MM.1S (cell line): Measurements from ENCODE around the gene TNRC18.
"Not testable (repeated sequence)": the region's sequence is repeated elsewhere in the genome, so short reads cannot be mapped to it uniquely, and the experiment has no call there.

Experiments used
- DNase-seq: peaks from one replicate; pipeline ENCODE4 v3.0.0-alpha.2; 2015
- H2AFZ ChIP-seq: fragments of 300-600 bp; sonication (generic); 2 replicates; pipeline ENCODE4 v1.6.0; 2016; ENCODE audit warnings: antibody characterized with exemption, low read length
- H3F3A ChIP-seq: fragments of 300-600 bp; sonication (generic); 2 replicates; pipeline ENCODE4 v1.6.1; 2016; ENCODE audit warnings: mild to moderate bottlenecking, antibody characterized with exemption, low read length, moderate library complexity, mixed read lengths; ENCODE audit not compliant: insufficient read depth
- H3K27ac ChIP-seq: fragments of 300-600 bp; sonication (generic); 2 replicates; pipeline ENCODE4 v1.5.1; 2016; ENCODE audit warnings: mild to moderate bottlenecking, low read length
- H3K27me3 ChIP-seq: fragments of 300-600 bp; sonication (generic); replicated peaks from 2 replicates; pipeline ENCODE4 v1.6.0; 2016; ENCODE audit warnings: low read length; ENCODE audit not compliant: insufficient read depth
- H3K36me3 ChIP-seq: fragments of 300-600 bp; sonication (generic); replicated peaks from 2 replicates; pipeline ENCODE4 v1.6.1; 2016; ENCODE audit warnings: mild to moderate bottlenecking, low read length, mixed read lengths; ENCODE audit not compliant: insufficient read depth
- H3K4me1 ChIP-seq: fragments of 300-600 bp; sonication (generic); 2 replicates; pipeline ENCODE4 v1.6.1; 2016; ENCODE audit warnings: low read length, mixed read lengths
- H3K4me2 ChIP-seq: fragments of 300-600 bp; sonication (generic); 2 replicates; pipeline ENCODE4 v1.6.0; 2016; ENCODE audit warnings: low read depth, low read length
- H3K4me3 ChIP-seq: fragments of 300-600 bp; sonication (generic); 2 replicates; pipeline ENCODE4 v1.5.1; 2016; ENCODE audit warnings: low read length, mixed read lengths
- H3K79me2 ChIP-seq: fragments of 300-600 bp; sonication (generic); 2 replicates; pipeline ENCODE4 v1.6.1; 2016; ENCODE audit warnings: mixed run types, low read length, mixed read lengths
- H3K9ac ChIP-seq: fragments of 300-600 bp; sonication (generic); 2 replicates; pipeline ENCODE4 v1.6.1; 2016; ENCODE audit warnings: low read length, mixed read lengths
- H3K9me2 ChIP-seq: fragments of 300-600 bp; sonication (generic); replicated peaks from 2 replicates; pipeline ENCODE4 v1.6.1; 2016; ENCODE audit warnings: mild to moderate bottlenecking, low read length, mixed read lengths; ENCODE audit not compliant: insufficient read depth
- H3K9me3 ChIP-seq: fragments of 300-600 bp; sonication (generic); replicated peaks from 2 replicates; pipeline ENCODE4 v1.6.1; 2016; ENCODE audit warnings: mild to moderate bottlenecking, low read length, mixed read lengths; ENCODE audit not compliant: insufficient read depth
- H4K20me1 ChIP-seq: fragments of 300-600 bp; sonication (generic); 2 replicates; pipeline ENCODE4 v1.6.1; 2016; ENCODE audit warnings: mild to moderate bottlenecking, low read length, moderate library complexity, mixed read lengths; ENCODE audit not compliant: insufficient read depth
- CTCF ChIP-seq: fragments of 300-600 bp; sonication (generic); IDR thresholded peaks from 2 replicates; pipeline ENCODE4 v1.5.1; 2016; ENCODE audit warnings: antibody characterized with exemption, low read length, mixed read lengths
- EZH2 ChIP-seq: fragments of 300-600 bp; sonication (generic); optimal IDR thresholded peaks from 2 replicates; pipeline ENCODE3; 2017; ENCODE audit warnings: low read depth, mild to moderate bottlenecking, antibody characterized with exemption, low read length, mixed read lengths
- EZH2phosphoT487 ChIP-seq: fragments of 300-600 bp; sonication (generic); IDR thresholded peaks from 2 replicates; pipeline ENCODE4 v1.6.1; 2018; ENCODE audit warnings: antibody characterized with exemption, low read length

The TNRC18 gene

DNA sequence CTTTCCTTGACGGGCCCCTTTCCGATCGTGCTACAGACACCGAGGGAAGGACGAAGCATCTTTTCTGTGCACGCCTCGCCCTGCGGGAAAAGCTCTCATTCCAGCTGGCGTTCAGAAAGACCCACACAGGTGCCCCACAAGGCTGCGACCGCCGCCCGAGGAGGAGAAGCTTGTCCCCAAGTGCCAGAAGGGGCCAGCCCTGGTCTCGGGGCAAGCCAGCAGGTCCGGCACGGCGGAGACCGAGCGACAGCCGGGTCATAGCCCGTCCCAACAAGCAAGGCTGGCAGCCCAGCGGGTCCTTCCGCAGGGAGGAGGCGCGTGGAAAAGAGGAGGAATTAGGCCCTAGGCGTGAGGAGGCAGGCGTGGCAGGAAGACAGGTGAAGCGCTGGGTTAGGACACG, 62.7 kb downstream of the TNRC18 start:
- no peaks in the 10 kb centered on the region for H3F3A ChIP-seq
- H3K4me2 ChIP-seq: no peak overlapping the region
- H3K27ac ChIP-seq: no peak overlapping the region
- H3K9me3 ChIP-seq: no peaks in the 10 kb centered on the region
- TF ChIP-seq EZH2 (no peak), EZH2phosphoT487 (no peak)
- H2AFZ ChIP-seq: no peak overlapping the region
- peaks cover 7% of the 10 kb centered on the region for H3K36me3 ChIP-seq
- H3K27me3 ChIP-seq: no peaks in the 10 kb centered on the region
- H3K9ac ChIP-seq: no peak overlapping the region
- H3K9me2 ChIP-seq: no peaks in the 10 kb centered on the region
- no peak overlapping the region for H3K4me3 ChIP-seq
- no peaks in the 10 kb centered on the region for H3K4me1 ChIP-seq
- H4K20me1 ChIP-seq: no peaks in the 10 kb centered on the region; the same call in 1 of the 2 replicates
- no peak for DNase-seq
- H3K79me2 ChIP-seq: peaks cover 31% of the 10 kb centered on the region

DNA sequence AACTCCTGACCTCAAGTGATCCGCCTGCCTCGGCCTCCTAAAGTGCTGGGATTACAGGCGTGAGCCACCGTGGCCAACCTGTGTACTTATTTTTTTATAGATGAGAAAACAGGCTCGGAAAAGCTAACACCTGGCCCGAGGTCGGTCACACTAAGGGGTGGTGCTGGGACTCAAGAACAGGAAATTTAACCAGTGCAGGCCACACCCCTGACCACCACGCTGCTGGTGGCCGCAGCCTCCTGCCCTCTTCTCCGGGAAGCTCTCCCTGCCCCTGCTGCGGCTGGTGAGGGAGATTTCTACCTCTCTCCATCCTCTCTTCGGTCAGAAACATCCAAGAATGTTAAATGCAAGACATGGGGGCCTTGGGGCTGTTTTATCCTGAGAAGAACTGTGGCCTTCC, 63.2 kb downstream of the TNRC18 start:
- DNase-seq: no peak
- H3K4me3 ChIP-seq: no peak overlapping the region
- H3F3A ChIP-seq: no peaks in the 10 kb centered on the region
- no peaks in the 10 kb centered on the region for H3K9me2 ChIP-seq
- H3K79me2 ChIP-seq: peaks cover 29% of the 10 kb centered on the region
- no peaks in the 10 kb centered on the region for H3K27me3 ChIP-seq
- no peak overlapping the region for H3K9ac ChIP-seq
- H3K4me1 ChIP-seq: no peaks in the 10 kb centered on the region
- no peak overlapping the region for H2AFZ ChIP-seq
- peaks cover 7% of the 10 kb centered on the region for H3K36me3 ChIP-seq
- TF ChIP-seq EZH2 (no peak), EZH2phosphoT487 (no peak), CTCF (no peak)
- H3K4me2 ChIP-seq: no peak overlapping the region
- H4K20me1 ChIP-seq: no peaks in the 10 kb centered on the region; the same call in 1 of the 2 replicates
- H3K27ac ChIP-seq: no peak overlapping the region
- no peaks in the 10 kb centered on the region for H3K9me3 ChIP-seq

DNA sequence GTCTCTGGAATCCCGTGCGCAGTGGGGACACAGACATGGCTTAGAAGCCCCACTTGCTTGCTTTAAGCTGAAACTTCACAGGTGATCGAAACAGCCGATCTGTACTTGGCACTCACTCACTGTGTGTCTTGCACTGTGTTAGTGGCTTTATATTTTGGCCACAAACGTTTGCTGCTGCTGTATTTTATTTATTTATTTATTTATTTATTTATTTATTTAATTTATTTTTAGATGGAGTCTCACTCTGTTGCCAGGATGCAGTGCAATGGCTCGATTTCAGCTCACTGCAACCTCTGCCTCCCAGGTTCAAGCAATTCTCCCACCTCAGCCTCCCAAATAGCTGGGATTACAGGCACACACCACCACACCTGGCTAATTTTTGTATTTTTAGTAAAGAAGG, 63.6 kb downstream of the TNRC18 start:
- H3K4me3 ChIP-seq, H3K27me3 ChIP-seq, H3K4me2 ChIP-seq, H3K27ac ChIP-seq, H3K9me3 ChIP-seq, DNase-seq, H3K4me1 ChIP-seq, H3K36me3 ChIP-seq, H4K20me1 ChIP-seq, H2AFZ ChIP-seq, H3F3A ChIP-seq, H3K9ac ChIP-seq, H3K9me2 ChIP-seq: not testable (repeated sequence)
- peaks cover 29% of the 10 kb centered on the region for H3K79me2 ChIP-seq

DNA sequence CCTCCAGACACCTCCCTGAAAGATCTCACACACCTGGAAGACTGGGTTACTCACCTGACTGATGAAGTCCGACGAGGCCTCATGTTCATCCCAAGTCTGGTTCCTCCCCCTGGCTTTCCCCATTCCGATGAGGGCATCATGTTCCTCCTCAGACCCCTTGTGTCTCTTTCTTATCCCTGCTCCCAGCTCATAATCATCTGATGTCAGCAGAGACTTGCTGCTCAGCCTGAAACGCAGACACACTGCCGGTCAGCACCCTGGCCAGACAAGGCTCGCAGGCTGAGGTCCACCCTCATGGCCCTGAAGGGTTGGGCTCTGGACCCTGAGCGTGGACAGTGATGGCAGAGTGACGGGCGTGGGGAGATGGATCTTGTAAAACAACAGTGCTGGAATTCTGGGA, 64.3 kb downstream of the TNRC18 start:
- Histone ChIP-seq H2AFZ (no peak overlapping the region), H3K27me3 (no peaks in the 10 kb centered on the region), H3K79me2 (peaks cover 30% of the 10 kb centered on the region), H3K27ac (no peak overlapping the region), H3K9me2 (no peaks in the 10 kb centered on the region), H3K36me3 (peaks cover 7% of the 10 kb centered on the region), H3K9me3 (no peaks in the 10 kb centered on the region), H3K4me2 (no peak overlapping the region), H4K20me1 (no peaks in the 10 kb centered on the region; the same call in 1 of the 2 replicates), H3K4me1 (no peaks in the 10 kb centered on the region), H3F3A (no peaks in the 10 kb centered on the region), H3K4me3 (no peak overlapping the region), H3K9ac (no peak overlapping the region)
- no peak for DNase-seq
- TF ChIP-seq CTCF (no peak), EZH2 (no peak), EZH2phosphoT487 (no peak)
